WTC11 (cell line): ENCODE results near the gene DCLK1. TPM values are rescaled to one million over a fixed set of nuclear protein-coding genes. Genes with fewer than 3 reads are reported as not detected.

Source experiments
- ATAC-seq: fragments of 200-7000 bp; cut with Tn5 transposase; 2 replicates; pipeline ENCODE4 v1.10.0; 2021; ENCODE audit warnings: mild to moderate bottlenecking, moderate library complexity
- CTCF ChIA-PET: fragments of 300-600 bp; sonication (Branson Sonifier 250); formaldehyde crosslinking; loops from one replicate; lab custom pipeline; 2021; ENCODE audit warnings: antibody characterized with exemption; lab: Charles Lee
- POLR2A ChIA-PET: fragments of 350-600 bp; sonication (Branson Sonifier 250); formaldehyde crosslinking; loops from one replicate; lab custom pipeline; 2021; ENCODE audit warnings: antibody characterized with exemption; lab: Charles Lee
- DNase-seq: peaks from one replicate; pipeline ENCODE4 v3.0.0; 2021; ENCODE audit warnings: low spot score
- H3K27ac Mint-ChIP-seq: 2 replicates; pipeline ENCODE4 v1.8.0; 2021; ENCODE audit warnings: mixed read lengths
- H3K27me3 Mint-ChIP-seq: 2 replicates; pipeline ENCODE4 v1.8.0; 2021; ENCODE audit warnings: low read depth, mild to moderate bottlenecking, moderate library complexity, mixed read lengths
- H3K36me3 Mint-ChIP-seq: 2 replicates; pipeline ENCODE4 v1.8.0; 2021; ENCODE audit warnings: mixed read lengths
- H3K4me1 Mint-ChIP-seq: 2 replicates; pipeline ENCODE4 v1.8.0; 2022; ENCODE audit warnings: mixed read lengths
- H3K4me3 Mint-ChIP-seq: 2 replicates; pipeline ENCODE4 v1.8.0; 2021; ENCODE audit warnings: mild to moderate bottlenecking, moderate library complexity, mixed read lengths
- H3K9me3 Mint-ChIP-seq: 2 replicates; pipeline ENCODE4 v1.8.0; 2021; ENCODE audit warnings: mixed read lengths
- ATF1 ChIP-seq: sonication (generic); formaldehyde crosslinking; IDR thresholded peaks from 2 replicates; pipeline ENCODE4 v1.8.1; 2023; ENCODE audit warnings: mild to moderate bottlenecking, moderate library complexity, missing genetic modification reagents
- ELF4 ChIP-seq: sonication (generic); formaldehyde crosslinking; IDR thresholded peaks from 2 replicates; pipeline ENCODE4 v1.8.1; 2022; ENCODE audit warnings: low read depth, mild to moderate bottlenecking, moderate library complexity, missing genetic modification reagents
- FOXK1 ChIP-seq: sonication (generic); formaldehyde crosslinking; IDR thresholded peaks from 2 replicates; pipeline ENCODE4 v1.8.0; 2022; ENCODE audit warnings: mild to moderate bottlenecking, moderate library complexity, missing genetic modification reagents
- MXD4 ChIP-seq: fragments of 250-450 bp; sonication (Bioruptor Pico); IDR thresholded peaks from 2 replicates; pipeline ENCODE4 v1.8.0; 2021; ENCODE audit warnings: mild to moderate bottlenecking, moderate library complexity, borderline replicate concordance
- NR1H2 ChIP-seq: sonication (generic); formaldehyde crosslinking; IDR thresholded peaks from 2 replicates; pipeline ENCODE4 v1.9.0; 2021; ENCODE audit warnings: mild to moderate bottlenecking, moderate library complexity, missing genetic modification reagents
- NR2C2 ChIP-seq: sonication (generic); formaldehyde crosslinking; IDR thresholded peaks from 2 replicates; pipeline ENCODE4 v1.8.0; 2022; ENCODE audit warnings: mild to moderate bottlenecking, missing genetic modification reagents
- RORB ChIP-seq: fragments of 250-450 bp; sonication (Bioruptor Pico); IDR thresholded peaks from 2 replicates; pipeline ENCODE4 v1.9.0; 2021; ENCODE audit warnings: mild to moderate bottlenecking
- TP53 ChIP-seq: sonication (generic); formaldehyde crosslinking; IDR thresholded peaks from 2 replicates; pipeline ENCODE4 v1.8.1; 2023; ENCODE audit warnings: mild to moderate bottlenecking, missing genetic modification reagents
- ZNF121 ChIP-seq: sonication (generic); formaldehyde crosslinking; IDR thresholded peaks from 2 replicates; pipeline ENCODE4 v1.8.0; 2023; ENCODE audit warnings: missing genetic modification reagents
- ZNF317 ChIP-seq: sonication (generic); formaldehyde crosslinking; IDR thresholded peaks from 2 replicates; pipeline ENCODE4 v1.8.1; 2023; ENCODE audit warnings: low read depth, mild to moderate bottlenecking, moderate library complexity, missing genetic modification reagents, borderline replicate concordance
- ZNF423 ChIP-seq: fragments of 250-450 bp; sonication (Bioruptor Pico); IDR thresholded peaks from 2 replicates; pipeline ENCODE4 v2.1.2; 2022; ENCODE audit warnings: mild to moderate bottlenecking, moderate library complexity
- total RNA-seq: library from RNA; stranded (reverse); gene quantifications from 3 replicates; pipeline ENCODE4 v1.2.3, GENCODE V29; 2021
- TF ChIP-seq, protein P1 (sequence below): sonication (generic); formaldehyde crosslinking; IDR thresholded peaks from 2 replicates; pipeline ENCODE4 v1.8.1; 2022; ENCODE audit warnings: mild to moderate bottlenecking, missing genetic modification reagents, moderate library complexity, borderline replicate concordance
- TF ChIP-seq, protein P2 (sequence below): fragments of 250-450 bp; sonication (Bioruptor Pico); IDR thresholded peaks from 2 replicates; pipeline ENCODE4 v1.9.0; 2021; ENCODE audit warnings: moderate library complexity, mild to moderate bottlenecking, inconsistent platforms, borderline replicate concordance
- TF ChIP-seq, protein P3 (sequence below): fragments of 200-600 bp; IDR thresholded peaks from 2 replicates; pipeline ENCODE4 v1.8.0; 2022; ENCODE audit warnings: antibody characterized with exemption
- TF ChIP-seq, protein P4 (sequence below): sonication (generic); formaldehyde crosslinking; IDR thresholded peaks from 2 replicates; pipeline ENCODE4 v1.8.1; 2022; ENCODE audit warnings: low read depth, mild to moderate bottlenecking, moderate library complexity, missing genetic modification reagents, borderline replicate concordance
- TF ChIP-seq, protein P5 (sequence below): sonication (generic); formaldehyde crosslinking; IDR thresholded peaks from 2 replicates; pipeline ENCODE4 v1.8.0; 2022; ENCODE audit warnings: mild to moderate bottlenecking, missing genetic modification reagents
- TF ChIP-seq, protein P6 (sequence below): sonication (generic); formaldehyde crosslinking; IDR thresholded peaks from 2 replicates; pipeline ENCODE4 v1.8.1; 2023; ENCODE audit warnings: mild to moderate bottlenecking, missing genetic modification reagents
- TF ChIP-seq, protein P7 (sequence below): fragments of 250-450 bp; sonication (Bioruptor Pico); IDR thresholded peaks from 2 replicates; pipeline ENCODE4 v2.1.2; 2022; ENCODE audit warnings: mild to moderate bottlenecking, moderate library complexity
- TF ChIP-seq, protein P8 (sequence below): sonication (generic); formaldehyde crosslinking; conservative IDR thresholded peaks from 2 replicates; pipeline ENCODE4 v1.8.1; 2023; ENCODE audit warnings: mild to moderate bottlenecking, low read depth, missing genetic modification reagents, moderate library complexity
- TF ChIP-seq, protein P9 (sequence below): sonication (generic); formaldehyde crosslinking; IDR thresholded peaks from 2 replicates; pipeline ENCODE4 v1.8.1; 2023; ENCODE audit warnings: mild to moderate bottlenecking, missing genetic modification reagents, moderate library complexity

Gene DCLK1
- total RNA-seq, 1 experiment from 2014 or later = 18.5 TPM

DNA sequence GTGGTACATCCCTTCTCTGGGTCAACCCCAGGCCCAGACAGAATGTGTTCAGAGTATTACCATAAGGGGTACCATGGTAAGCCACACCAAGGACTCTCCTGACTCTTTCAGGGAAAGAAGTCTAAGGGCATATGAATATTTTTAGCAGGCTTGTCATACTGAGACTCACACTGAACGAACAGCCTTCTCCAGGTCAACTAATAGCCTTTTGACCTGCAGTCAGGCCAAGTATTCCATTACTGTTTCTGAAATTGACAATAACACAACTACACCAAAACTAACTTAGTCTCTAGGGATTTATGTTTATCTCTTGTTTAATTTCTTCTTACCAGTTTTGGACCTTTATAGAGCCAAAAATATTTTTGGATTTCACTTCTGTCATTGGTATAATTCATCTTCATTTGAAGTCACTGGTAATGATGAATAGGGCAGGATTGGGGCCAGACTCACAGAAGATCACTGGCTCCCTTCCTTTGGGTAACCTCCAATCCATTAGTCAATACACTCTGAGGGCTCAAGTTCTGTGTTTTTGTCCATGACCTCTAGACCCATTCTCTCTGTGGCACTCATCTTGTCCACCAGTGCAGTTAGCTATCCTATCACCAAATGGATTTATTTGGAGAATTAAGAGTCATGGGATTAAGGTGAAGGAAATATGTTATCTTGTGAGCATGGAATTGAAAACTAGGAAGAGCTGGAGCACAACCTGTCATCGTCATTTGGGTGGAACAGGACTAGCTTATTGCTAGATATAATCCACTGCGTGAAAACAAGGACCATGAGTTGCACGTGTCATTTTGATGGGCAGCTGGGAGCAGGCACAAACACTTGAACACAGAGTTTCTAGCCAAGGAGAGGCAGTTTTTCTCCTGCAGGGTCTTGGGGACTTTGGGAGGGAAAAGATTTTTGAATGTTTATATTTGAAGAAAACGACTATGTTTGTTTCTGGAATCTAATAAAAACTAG, 313.3 kb downstream of the DCLK1 start:
- H3K4me3 Mint-ChIP-seq = no peak overlapping the region
- no peaks in the 10 kb centered on the region for H3K27me3 Mint-ChIP-seq
- H3K4me1 Mint-ChIP-seq = peaks cover 10% of the 10 kb centered on the region
- TF ChIP-seq, protein P1, sequence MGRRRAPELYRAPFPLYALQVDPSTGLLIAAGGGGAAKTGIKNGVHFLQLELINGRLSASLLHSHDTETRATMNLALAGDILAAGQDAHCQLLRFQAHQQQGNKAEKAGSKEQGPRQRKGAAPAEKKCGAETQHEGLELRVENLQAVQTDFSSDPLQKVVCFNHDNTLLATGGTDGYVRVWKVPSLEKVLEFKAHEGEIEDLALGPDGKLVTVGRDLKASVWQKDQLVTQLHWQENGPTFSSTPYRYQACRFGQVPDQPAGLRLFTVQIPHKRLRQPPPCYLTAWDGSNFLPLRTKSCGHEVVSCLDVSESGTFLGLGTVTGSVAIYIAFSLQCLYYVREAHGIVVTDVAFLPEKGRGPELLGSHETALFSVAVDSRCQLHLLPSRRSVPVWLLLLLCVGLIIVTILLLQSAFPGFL (CRISPR knock-in tag) = no peak
- TF ChIP-seq ZNF317 (CRISPR knock-in tag) (no peak), NR2C2 (CRISPR knock-in tag) (no peak), TP53 (CRISPR knock-in tag) (no peak), ATF1 (CRISPR knock-in tag) (no peak), ZNF423 (CRISPR knock-in tag) (no peak), NR1H2 (CRISPR knock-in tag) (no peak), ZNF121 (CRISPR knock-in tag) (no peak), MXD4 (no peak), FOXK1 (CRISPR knock-in tag) (no peak), RORB (CRISPR knock-in tag) (no peak), ELF4 (CRISPR knock-in tag) (no peak)
- TF ChIP-seq, protein P2, sequence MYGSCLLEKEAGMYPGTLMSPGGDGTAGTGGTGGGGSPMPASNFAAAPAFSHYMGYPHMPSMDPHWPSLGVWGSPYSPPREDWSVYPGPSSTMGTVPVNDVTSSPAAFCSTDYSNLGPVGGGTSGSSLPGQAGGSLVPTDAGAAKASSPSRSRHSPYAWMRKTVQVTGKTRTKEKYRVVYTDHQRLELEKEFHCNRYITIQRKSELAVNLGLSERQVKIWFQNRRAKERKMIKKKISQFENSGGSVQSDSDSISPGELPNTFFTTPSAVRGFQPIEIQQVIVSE (CRISPR knock-in tag) = no peak
- TF ChIP-seq, protein P3, sequence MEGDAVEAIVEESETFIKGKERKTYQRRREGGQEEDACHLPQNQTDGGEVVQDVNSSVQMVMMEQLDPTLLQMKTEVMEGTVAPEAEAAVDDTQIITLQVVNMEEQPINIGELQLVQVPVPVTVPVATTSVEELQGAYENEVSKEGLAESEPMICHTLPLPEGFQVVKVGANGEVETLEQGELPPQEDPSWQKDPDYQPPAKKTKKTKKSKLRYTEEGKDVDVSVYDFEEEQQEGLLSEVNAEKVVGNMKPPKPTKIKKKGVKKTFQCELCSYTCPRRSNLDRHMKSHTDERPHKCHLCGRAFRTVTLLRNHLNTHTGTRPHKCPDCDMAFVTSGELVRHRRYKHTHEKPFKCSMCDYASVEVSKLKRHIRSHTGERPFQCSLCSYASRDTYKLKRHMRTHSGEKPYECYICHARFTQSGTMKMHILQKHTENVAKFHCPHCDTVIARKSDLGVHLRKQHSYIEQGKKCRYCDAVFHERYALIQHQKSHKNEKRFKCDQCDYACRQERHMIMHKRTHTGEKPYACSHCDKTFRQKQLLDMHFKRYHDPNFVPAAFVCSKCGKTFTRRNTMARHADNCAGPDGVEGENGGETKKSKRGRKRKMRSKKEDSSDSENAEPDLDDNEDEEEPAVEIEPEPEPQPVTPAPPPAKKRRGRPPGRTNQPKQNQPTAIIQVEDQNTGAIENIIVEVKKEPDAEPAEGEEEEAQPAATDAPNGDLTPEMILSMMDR = no peak
- TF ChIP-seq, protein P4, sequence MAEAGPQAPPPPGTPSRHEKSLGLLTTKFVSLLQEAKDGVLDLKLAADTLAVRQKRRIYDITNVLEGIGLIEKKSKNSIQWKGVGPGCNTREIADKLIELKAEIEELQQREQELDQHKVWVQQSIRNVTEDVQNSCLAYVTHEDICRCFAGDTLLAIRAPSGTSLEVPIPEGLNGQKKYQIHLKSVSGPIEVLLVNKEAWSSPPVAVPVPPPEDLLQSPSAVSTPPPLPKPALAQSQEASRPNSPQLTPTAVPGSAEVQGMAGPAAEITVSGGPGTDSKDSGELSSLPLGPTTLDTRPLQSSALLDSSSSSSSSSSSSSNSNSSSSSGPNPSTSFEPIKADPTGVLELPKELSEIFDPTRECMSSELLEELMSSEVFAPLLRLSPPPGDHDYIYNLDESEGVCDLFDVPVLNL (CRISPR knock-in tag) = no peak
- TF ChIP-seq, protein P5, sequence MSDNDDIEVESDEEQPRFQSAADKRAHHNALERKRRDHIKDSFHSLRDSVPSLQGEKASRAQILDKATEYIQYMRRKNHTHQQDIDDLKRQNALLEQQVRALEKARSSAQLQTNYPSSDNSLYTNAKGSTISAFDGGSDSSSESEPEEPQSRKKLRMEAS (CRISPR knock-in tag) = no peak
- TF ChIP-seq, protein P6, sequence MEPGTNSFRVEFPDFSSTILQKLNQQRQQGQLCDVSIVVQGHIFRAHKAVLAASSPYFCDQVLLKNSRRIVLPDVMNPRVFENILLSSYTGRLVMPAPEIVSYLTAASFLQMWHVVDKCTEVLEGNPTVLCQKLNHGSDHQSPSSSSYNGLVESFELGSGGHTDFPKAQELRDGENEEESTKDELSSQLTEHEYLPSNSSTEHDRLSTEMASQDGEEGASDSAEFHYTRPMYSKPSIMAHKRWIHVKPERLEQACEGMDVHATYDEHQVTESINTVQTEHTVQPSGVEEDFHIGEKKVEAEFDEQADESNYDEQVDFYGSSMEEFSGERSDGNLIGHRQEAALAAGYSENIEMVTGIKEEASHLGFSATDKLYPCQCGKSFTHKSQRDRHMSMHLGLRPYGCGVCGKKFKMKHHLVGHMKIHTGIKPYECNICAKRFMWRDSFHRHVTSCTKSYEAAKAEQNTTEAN = no peak
- TF ChIP-seq, protein P7, sequence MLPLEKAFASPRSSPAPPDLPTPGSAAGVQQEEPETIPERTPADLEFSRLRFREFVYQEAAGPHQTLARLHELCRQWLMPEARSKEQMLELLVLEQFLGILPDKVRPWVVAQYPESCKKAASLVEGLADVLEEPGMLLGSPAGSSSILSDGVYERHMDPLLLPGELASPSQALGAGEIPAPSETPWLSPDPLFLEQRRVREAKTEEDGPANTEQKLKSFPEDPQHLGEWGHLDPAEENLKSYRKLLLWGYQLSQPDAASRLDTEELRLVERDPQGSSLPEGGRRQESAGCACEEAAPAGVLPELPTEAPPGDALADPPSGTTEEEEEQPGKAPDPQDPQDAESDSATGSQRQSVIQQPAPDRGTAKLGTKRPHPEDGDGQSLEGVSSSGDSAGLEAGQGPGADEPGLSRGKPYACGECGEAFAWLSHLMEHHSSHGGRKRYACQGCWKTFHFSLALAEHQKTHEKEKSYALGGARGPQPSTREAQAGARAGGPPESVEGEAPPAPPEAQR (CRISPR knock-in tag) = no peak
- TF ChIP-seq, protein P8, sequence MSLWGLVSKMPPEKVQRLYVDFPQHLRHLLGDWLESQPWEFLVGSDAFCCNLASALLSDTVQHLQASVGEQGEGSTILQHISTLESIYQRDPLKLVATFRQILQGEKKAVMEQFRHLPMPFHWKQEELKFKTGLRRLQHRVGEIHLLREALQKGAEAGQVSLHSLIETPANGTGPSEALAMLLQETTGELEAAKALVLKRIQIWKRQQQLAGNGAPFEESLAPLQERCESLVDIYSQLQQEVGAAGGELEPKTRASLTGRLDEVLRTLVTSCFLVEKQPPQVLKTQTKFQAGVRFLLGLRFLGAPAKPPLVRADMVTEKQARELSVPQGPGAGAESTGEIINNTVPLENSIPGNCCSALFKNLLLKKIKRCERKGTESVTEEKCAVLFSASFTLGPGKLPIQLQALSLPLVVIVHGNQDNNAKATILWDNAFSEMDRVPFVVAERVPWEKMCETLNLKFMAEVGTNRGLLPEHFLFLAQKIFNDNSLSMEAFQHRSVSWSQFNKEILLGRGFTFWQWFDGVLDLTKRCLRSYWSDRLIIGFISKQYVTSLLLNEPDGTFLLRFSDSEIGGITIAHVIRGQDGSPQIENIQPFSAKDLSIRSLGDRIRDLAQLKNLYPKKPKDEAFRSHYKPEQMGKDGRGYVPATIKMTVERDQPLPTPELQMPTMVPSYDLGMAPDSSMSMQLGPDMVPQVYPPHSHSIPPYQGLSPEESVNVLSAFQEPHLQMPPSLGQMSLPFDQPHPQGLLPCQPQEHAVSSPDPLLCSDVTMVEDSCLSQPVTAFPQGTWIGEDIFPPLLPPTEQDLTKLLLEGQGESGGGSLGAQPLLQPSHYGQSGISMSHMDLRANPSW = no peak
- TF ChIP-seq, protein P9, sequence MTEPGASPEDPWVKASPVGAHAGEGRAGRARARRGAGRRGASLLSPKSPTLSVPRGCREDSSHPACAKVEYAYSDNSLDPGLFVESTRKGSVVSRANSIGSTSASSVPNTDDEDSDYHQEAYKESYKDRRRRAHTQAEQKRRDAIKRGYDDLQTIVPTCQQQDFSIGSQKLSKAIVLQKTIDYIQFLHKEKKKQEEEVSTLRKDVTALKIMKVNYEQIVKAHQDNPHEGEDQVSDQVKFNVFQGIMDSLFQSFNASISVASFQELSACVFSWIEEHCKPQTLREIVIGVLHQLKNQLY = no peak
- no peak for DNase-seq
- ChIA-PET POLR2A (no interaction called here), CTCF (interaction anchor here (0.6 to 1.9 kb wide), 34 partner anchors 10 to 592 kb away, joined by 3 to 16 read pairs (median 3); no protein-coding TSS in a partner anchor)
- no peak for ATAC-seq
- peaks cover 5% of the 10 kb centered on the region for H3K36me3 Mint-ChIP-seq
- H3K27ac Mint-ChIP-seq = no peak overlapping the region
- peaks cover 6% of the 10 kb centered on the region for H3K9me3 Mint-ChIP-seq
